ENCODE results near the gene KLK10.
"Not testable (repeated sequence)": the region's sequence is repeated elsewhere in the genome, so short reads cannot be mapped to it uniquely, and the experiment has no call there.

The KLK10 gene

GRCh38 chr19:51001515-51001914 lies 18.0 kb downstream of the KLK10 start, which contains the start of gene KLK8:
Gene KLK8 (minus strand): TSS chr19:51001604. CDS start chr19:51001167, 437 bp downstream.
- no peak for DNase-seq (ENCODE audit: low read depth)

GRCh38 chr19:51000981-51001380 lies 18.5 kb downstream of the KLK10 start:
- DNase-seq (ENCODE audit: low read depth): no peak

DNA sequence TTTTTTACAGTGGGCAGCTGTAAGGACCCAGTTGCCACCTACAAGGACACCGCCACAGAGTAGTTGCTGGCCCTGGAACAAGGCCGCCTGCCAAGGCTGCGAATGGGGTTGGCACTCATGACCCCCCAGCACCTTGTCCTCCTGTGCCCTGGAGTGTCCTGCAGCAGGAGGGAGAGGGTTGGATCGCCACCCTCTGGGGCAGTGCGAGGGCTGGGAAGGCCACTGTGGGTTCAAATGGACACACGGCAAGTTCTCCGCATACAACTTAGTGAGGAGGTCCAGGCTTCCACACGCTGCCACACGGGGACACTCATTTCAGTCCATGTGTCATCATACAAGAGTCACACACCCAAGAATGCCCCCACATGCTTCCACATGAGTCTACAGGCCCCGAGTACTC lies 19.1 kb downstream of the KLK10 start:
- DNase-seq (ENCODE audit: low read depth): no peak

DNA sequence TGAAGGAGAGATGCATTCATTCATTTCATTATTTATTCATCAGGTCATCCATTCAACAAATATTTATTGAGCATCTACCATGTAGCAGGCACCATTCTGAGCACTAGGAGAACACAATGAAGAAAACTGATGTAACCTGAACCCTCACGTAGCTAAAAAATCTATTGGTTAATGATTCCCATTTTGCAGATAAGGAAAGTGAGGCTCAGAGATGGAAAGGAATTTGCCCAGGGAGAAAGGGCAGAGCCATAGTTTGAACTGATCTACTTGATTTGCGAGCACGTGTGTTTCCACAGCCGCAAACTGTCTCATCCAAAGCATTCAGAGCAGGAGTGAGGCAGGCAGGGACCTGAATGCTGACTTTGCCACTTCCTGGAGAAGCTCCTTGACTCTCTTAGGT lies 20.8 kb downstream of the KLK10 start:
- no peak for DNase-seq (ENCODE audit: low read depth)

- no peak for DNase-seq (ENCODE audit: low read depth)
Observed at GRCh38 chr19:50998061-50998460, 21.4 kb downstream of the KLK10 start.

- no peak for DNase-seq (ENCODE audit: low read depth)
Observed at GRCh38 chr19:50994129-50994528, 25.4 kb downstream of the KLK10 start.

DNA sequence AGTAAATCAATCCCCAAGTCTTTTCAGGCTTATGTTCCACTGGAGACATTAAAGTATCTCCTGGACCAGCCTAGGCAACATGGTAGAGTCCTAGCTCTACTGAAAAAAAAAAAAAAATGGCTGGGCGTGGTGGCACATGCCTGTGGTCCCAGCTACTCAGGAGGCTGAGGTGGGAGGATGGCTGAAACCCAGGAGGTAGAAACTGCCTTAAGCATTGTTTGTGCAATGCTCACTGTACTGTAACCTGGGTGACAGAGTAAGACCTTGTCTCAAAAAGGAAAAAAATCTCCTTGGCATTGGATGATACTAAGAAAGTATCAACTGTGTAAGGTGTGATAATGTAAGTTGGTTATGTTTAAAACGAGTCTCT lies 26.9 kb downstream of the KLK10 start:
- DNase-seq (ENCODE audit: low read depth): no peak

GRCh38 chr19:50984416-50984815 lies 35.1 kb downstream of the KLK10 start:
- not testable (repeated sequence) for DNase-seq (ENCODE audit: low read depth)

GRCh38 chr19:50983625-50984292 lies 35.8 kb downstream of the KLK10 start, which contains the start of gene KLK7:
Gene KLK7 (minus strand): TSS chr19:50983917. CDS start chr19:50982399, 1,518 bp downstream.
- no peak for DNase-seq (ENCODE audit: low read depth)

- DNase-seq (ENCODE audit: low read depth): no peak
Observed at GRCh38 chr19:50982186-50982585, 37.3 kb downstream of the KLK10 start.

GRCh38 chr19:50981587-50982146 lies 37.8 kb downstream of the KLK10 start:
- no peak for DNase-seq (ENCODE audit: low read depth)

DNA sequence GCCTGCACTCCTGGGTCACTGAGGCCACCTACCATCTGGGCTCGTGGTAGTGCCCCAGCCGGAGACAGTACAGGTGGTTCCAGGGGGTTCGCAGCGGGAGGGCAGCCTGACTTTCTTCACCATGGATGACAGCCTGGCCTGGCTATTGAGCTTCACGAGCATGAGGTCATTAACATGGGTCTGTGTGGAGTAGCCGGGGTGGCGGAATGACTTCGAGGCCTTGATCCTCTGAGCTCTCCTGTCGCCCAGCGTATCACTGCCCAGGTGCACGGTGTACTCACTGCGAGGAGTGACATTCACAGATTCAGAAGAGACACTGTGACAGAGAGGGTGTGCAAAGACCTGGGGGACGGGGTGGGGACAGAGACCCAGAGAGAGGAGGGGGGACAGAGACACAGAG lies 39.3 kb downstream of the KLK10 start:
- no peak for DNase-seq (ENCODE audit: low read depth)

GRCh38 chr19:50979758-50980157 lies 39.8 kb downstream of the KLK10 start:
- DNase-seq (ENCODE audit: low read depth): no peak

DNA sequence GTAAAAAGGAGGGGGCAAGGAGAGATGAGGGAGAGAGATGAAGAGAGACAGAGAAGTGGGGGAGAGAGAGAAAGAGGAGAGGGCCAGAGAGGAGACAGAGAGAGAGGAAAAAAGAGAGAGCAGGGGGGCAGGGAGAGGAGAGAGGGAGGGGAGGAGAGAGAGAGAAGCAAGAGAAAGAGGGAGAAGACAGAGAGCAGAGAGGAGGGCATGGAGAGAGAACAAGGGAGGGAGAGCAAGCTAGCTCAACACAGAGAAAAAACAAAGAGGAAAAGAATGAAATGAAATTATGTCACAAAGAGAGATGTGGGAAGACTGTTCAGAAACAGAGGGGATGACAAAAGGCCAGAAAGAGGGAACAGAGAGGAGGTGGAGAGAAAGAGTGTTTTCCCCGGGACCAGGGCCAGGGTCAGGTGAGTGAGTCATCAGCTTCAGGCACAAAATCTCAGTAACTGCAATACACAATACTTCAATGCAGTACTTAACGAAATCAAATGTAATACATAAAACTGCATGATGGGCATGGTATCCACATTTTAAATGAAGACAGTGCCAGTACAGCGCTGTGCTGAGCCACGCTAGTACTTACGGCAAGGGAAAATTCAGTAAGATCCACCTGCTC lies 40.6 kb downstream of the KLK10 start:
- DNase-seq (ENCODE audit: low read depth): no peak

DNA sequence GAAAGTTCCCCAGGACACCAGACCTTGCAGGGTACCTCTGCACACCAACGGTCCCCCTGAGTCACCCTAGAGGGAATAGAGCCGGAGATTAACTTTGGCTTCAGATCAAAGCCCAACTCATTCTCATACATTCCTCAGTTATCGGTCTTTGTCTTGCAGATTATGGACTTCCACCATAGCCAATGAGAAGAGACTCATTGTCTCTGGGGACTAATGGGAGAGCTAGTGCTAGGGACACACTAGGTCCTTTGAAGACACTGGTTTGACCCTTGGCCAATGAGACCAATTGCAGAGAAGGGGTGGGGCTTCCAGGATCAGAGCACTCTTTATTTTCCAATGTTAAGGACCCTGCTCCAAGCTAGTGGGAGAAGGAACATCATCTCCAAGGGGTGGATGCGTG lies 41.9 kb downstream of the KLK10 start:
- no peak for DNase-seq (ENCODE audit: low read depth)

GRCh38 chr19:50975766-50976165 lies 43.7 kb downstream of the KLK10 start:
- DNase-seq (ENCODE audit: low read depth): no peak

GRCh38 chr19:50974702-50975556 lies 44.6 kb downstream of the KLK10 start:
- DNase-seq (ENCODE audit: low read depth): no peak

DNA sequence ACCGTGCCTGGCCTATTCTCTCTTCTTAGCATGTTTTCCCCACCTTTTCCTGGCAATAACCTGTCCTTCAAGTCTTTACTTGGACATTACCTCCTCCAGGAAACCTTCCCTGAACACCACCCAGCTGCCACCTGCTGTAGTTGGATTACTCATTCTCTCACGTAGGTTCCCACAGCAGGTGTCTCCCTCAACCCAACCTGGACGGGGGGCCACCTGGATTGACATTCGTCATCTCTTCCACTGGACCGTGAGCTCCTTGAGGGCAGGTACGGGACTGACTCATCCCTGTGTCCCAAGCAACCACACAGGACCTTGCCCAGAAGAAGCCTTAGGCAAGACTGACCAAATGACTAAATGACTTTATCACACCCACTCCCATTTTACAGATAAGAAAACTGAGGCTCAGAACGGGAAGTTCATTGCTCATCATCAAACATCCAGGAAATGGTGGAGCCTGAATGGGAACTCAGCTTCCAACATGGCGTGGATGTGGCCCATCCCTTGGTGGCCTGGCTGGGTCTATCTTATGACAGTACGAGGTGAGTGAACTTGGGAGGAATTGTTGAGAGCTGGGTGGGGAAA lies 46.6 kb downstream of the KLK10 start:
- DNase-seq (ENCODE audit: low read depth): no peak

GRCh38 chr19:50969810-50970209 lies 49.7 kb downstream of the KLK10 start:
- not testable (repeated sequence) for DNase-seq (ENCODE audit: low read depth)

DNA sequence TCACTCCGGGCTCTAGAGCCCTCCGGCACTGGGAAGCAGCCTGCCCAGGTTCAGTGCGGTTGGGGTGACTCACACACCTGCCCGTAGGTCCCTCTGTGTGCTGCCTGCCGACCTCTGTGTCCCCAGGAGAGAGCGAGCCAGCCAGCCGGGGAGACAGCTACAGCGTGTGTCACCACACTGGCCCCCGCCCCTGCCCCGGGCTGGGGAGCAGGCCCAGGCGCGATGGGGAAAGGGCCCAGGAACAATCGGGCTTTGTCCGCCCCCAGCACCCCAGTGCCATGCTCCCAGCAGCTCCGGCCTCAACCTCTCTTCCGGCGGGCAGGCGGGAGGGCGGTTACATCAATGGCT lies 50.1 kb downstream of the KLK10 start, which contains the start of gene KLK6:
TSS of gene KLK6 (minus strand) at position 179 of the 348 bp plus-strand sequence. CDS start 1,487 bp downstream, outside the sequence.
- DNase-seq (ENCODE audit: low read depth): no peak

DNA sequence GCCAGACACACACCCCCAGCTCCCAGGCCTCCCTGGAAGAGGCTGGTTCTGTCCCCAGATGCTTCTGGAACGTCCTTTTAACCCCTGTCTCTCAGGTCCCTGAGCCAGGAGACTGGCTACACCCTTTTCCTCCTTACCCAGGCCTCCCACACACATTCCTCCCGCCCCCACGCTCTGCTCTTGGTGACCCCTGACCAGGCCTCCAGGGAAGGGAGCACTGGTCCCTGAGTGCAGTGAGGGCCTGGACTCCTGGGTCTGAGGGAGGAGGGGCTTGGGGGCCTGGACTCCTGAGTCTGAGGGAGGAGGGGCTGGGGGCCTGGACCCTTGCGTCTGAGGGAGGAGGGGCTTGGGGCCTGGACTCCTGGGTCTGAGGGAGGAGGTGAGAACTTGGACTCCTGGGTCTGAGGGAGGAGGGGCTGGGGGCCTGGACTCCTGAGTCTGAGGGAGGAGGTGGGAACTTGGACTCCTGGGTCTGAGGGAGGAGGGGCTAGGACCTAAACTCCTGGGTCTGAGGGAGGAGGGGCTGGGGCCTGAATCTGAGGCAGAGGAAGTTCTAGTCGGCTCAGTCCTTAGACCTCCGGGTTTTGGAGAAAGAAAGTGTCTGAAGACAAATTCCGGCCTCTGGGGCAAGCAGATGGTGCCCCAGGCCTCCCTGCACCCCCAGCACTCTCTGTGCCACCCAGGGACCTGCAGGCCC lies 50.6 kb downstream of the KLK10 start:
- no peak for DNase-seq (ENCODE audit: low read depth)
